Measurements from ENCODE around the gene ERVH48-1.
"Not testable (repeated sequence)": the region's sequence is repeated elsewhere in the genome, so short reads cannot be mapped to it uniquely, and the experiment has no call there.

GRCh38 chr21:42936360-42936759 is 10.9 kb upstream of the ERVH48-1 start:
- not testable (repeated sequence) for TF ChIP-seq CTCF (IDR thresholded peaks at IDR 0.05; ENCODE audit: poor library complexity); EZH2 (IDR thresholded peaks at IDR 0.05; ENCODE audit: borderline replicate concordance); EZH2phosphoT487 (IDR thresholded peaks at IDR 0.05; ENCODE audit: low read depth, severe bottlenecking, unreplicated experiment)

Data from hepatocyte (in vitro differentiated cells).